HepG2 (cell line): ENCODE results near the gene PNLIP.

Experiments
- CSRNP2 ChIP-seq: sonication (generic); formaldehyde crosslinking; conservative IDR thresholded peaks from 2 replicates; pipeline ENCODE4 v1.8.0; 2022; ENCODE audit warnings: low read depth, missing genetic modification reagents
- CTCF ChIP-seq: sonication (generic); formaldehyde crosslinking; IDR thresholded peaks from 2 replicates; pipeline ENCODE4 v1.5.0; 2020; ENCODE audit warnings: mild to moderate bottlenecking, missing genetic modification reagents, moderate library complexity
- HCFC1 ChIP-seq: fragments of 150-350 bp; IDR thresholded peaks from 2 replicates; pipeline ENCODE4 v1.6.1; 2014; ENCODE audit warnings: low read depth, low read length
- MATR3 ChIP-seq: sonication (generic); formaldehyde crosslinking; IDR thresholded peaks from 2 replicates; pipeline ENCODE4 v1.4.0; 2020; ENCODE audit warnings: missing genetic modification reagents
- MAZ ChIP-seq, 2 experiments: sonication (generic) in 1 of 2; formaldehyde crosslinking in 1 of 2; IDR thresholded peaks; 2 replicates each; pipeline versions ENCODE4 v1.5.0 to v1.6.1; 2012 to 2020; ENCODE audit warnings: low read depth in 2 of 2, mild to moderate bottlenecking in 2 of 2, borderline replicate concordance in 1 of 2, improper control_type of control experiment in 1 of 2, low read length in 1 of 2, missing genetic modification reagents in 1 of 2, moderate library complexity in 1 of 2
- RFXAP ChIP-seq: sonication (generic); formaldehyde crosslinking; IDR thresholded peaks from 2 replicates; pipeline ENCODE4 v1.4.0; 2020; ENCODE audit warnings: missing genetic modification reagents, borderline replicate concordance
- SNAI1 ChIP-seq: sonication (generic); formaldehyde crosslinking; IDR thresholded peaks from 2 replicates; pipeline ENCODE4 v1.5.0; 2020; ENCODE audit warnings: mild to moderate bottlenecking, missing genetic modification reagents, borderline replicate concordance
- ZBTB44 ChIP-seq: sonication (generic); formaldehyde crosslinking; IDR thresholded peaks from 2 replicates; pipeline ENCODE4 v1.4.0; 2020; ENCODE audit warnings: missing genetic modification reagents
- ZNF263 ChIP-seq: sonication (generic); formaldehyde crosslinking; IDR thresholded peaks from 2 replicates; pipeline ENCODE4 v1.4.0; 2020; ENCODE audit warnings: missing genetic modification reagents
- ZNF75D ChIP-seq: sonication (generic); formaldehyde crosslinking; IDR thresholded peaks from 2 replicates; pipeline ENCODE4 v1.8.1; 2023; ENCODE audit warnings: missing genetic modification reagents, mild to moderate bottlenecking, borderline replicate concordance

GRCh38 chr10:116555880-116556279, 10.1 kb downstream of the PNLIP start:
- TF ChIP-seq HCFC1 (no peak), CSRNP2 (no peak), RFXAP (CRISPR knock-in tag) (no peak), MATR3 (CRISPR knock-in tag) (no peak), ZNF75D (CRISPR knock-in tag) (no peak), ZNF263 (CRISPR knock-in tag) (no peak), MAZ (IDR thresholded peaks at IDR 0.05; ENCODE audit: borderline replicate concordance, low read depth, low read length) (no peak), MAZ (CRISPR knock-in tag; IDR thresholded peaks at IDR 0.05; ENCODE audit: low read depth) (no peak), CTCF (CRISPR knock-in tag) (no peak), ZBTB44 (CRISPR knock-in tag) (no peak), SNAI1 (CRISPR knock-in tag) (no peak)
